HepG2 (cell line): ENCODE measurements around the gene MBTPS1. TPM values are rescaled to one million over a fixed set of nuclear protein-coding genes. Genes with fewer than 3 reads are reported as not detected.
A peak's percentile ranks its signal among the peaks of the same experiment; 100 is the strongest.

Experiments used
- AKNA ChIP-seq: sonication (generic); formaldehyde crosslinking; IDR thresholded peaks from 2 replicates; pipeline ENCODE4 v1.4.0; 2020; ENCODE audit warnings: missing genetic modification reagents, borderline replicate concordance
- KDM6A ChIP-seq: IDR thresholded peaks from 2 replicates; pipeline ENCODE4 v1.6.1; 2016; ENCODE audit warnings: low read depth
- MBD4 ChIP-seq: IDR thresholded peaks from 2 replicates; pipeline ENCODE4 v1.6.1; 2012; ENCODE audit warnings: low read length, inconsistent platforms, borderline replicate concordance
- RBAK ChIP-seq: sonication (generic); formaldehyde crosslinking; IDR thresholded peaks from 2 replicates; pipeline ENCODE4 v1.5.1; 2020; ENCODE audit warnings: mild to moderate bottlenecking, missing genetic modification reagents
- SIX1 ChIP-seq: sonication (generic); formaldehyde crosslinking; IDR thresholded peaks from 2 replicates; pipeline ENCODE4 v1.4.0; 2020; ENCODE audit warnings: missing genetic modification reagents, borderline replicate concordance
- ZBTB39 ChIP-seq: sonication (generic); formaldehyde crosslinking; IDR thresholded peaks from 2 replicates; pipeline ENCODE4 v1.5.0; 2020; ENCODE audit warnings: missing genetic modification reagents
- ZNF407 ChIP-seq: sonication (generic); formaldehyde crosslinking; IDR thresholded peaks from one replicate; pipeline ENCODE4 v1.5.1; 2020; ENCODE audit warnings: mild to moderate bottlenecking, missing genetic modification reagents; ENCODE audit errors: not compliant biosample characterization
- ZNF558 ChIP-seq: sonication (generic); formaldehyde crosslinking; IDR thresholded peaks from 2 replicates; pipeline ENCODE4 v1.9.0; 2022; ENCODE audit warnings: mild to moderate bottlenecking, missing genetic modification reagents, borderline replicate concordance
- ZNF562 ChIP-seq: sonication (generic); formaldehyde crosslinking; IDR thresholded peaks from 2 replicates; pipeline ENCODE4 v1.8.0; 2022; ENCODE audit warnings: missing genetic modification reagents, borderline replicate concordance
- ZNF770 ChIP-seq: sonication (generic); formaldehyde crosslinking; IDR thresholded peaks from 2 replicates; pipeline ENCODE4 v1.5.0; 2020; ENCODE audit warnings: mild to moderate bottlenecking, missing genetic modification reagents
- ZNF772 ChIP-seq: sonication (generic); formaldehyde crosslinking; IDR thresholded peaks from 2 replicates; pipeline ENCODE4 v1.5.0; 2020; ENCODE audit warnings: mild to moderate bottlenecking, missing genetic modification reagents
- polyA plus RNA-seq, 8 experiments: library from polyadenylated mRNA; depleted of rRNA in 3 of 8; stranded (reverse) in 7 of 8; unstranded in 1 of 8; fragments of >200 nt; fragmentation: Illumina TruSeq in 4 of 8; extraction: Trizol in 4 of 8; gene quantifications; 2 replicates each; pipeline versions ENCODE4 v1.2.1 to v1.2.3, GENCODE V29; 2011 to 2016; ENCODE audit warnings: low read depth in 4 of 8, missing spikeins in 1 of 8, mixed read lengths in 1 of 8; ENCODE audit not compliant: insufficient read depth in 1 of 8
- total RNA-seq, 5 experiments: library from RNA; depleted of rRNA; stranded (reverse); fragments of >200 nt; fragmentation: Illumina TruSeq; extraction: Trizol; gene quantifications; 2 replicates each; pipeline ENCODE4 v1.2.3, GENCODE V29; 2016; ENCODE audit warnings: low read depth in 1 of 5

The MBTPS1 gene
- total and polyA plus RNA-seq, 2 of the 13 experiments (the other 11 are each of a cell fraction or from before 2014, with no cell fraction given) = 56.7 to 91.3 TPM

- TF ChIP-seq ZNF407 (CRISPR knock-in tag) (no peak), AKNA (CRISPR knock-in tag) (no peak), RBAK (CRISPR knock-in tag) (no peak), ZNF558 (CRISPR knock-in tag) (no peak), MBD4 (no peak), SIX1 (CRISPR knock-in tag) (no peak), ZNF770 (no peak), KDM6A (CRISPR knock-in tag) (no peak), ZNF772 (0 out of 2 replicates have a peak, but pooled peaks have one; percentile 35), ZBTB39 (CRISPR knock-in tag) (no peak), ZNF562 (no peak)
Measured at GRCh38 chr16:84141143-84141670, 24.5 kb upstream of the MBTPS1 start (continued).
